ENCODE data around the gene NFATC3.

Gene NFATC3

GRCh38 chr16:68190736-68191510 is 105.8 kb downstream of the NFATC3 start:
- no peak for DNase-seq (ENCODE audit: low read depth)

- no peak for DNase-seq (ENCODE audit: low read depth)
These were observed 109.1 kb downstream of the NFATC3 start for GRCh38 chr16:68194251-68194650.

DNA sequence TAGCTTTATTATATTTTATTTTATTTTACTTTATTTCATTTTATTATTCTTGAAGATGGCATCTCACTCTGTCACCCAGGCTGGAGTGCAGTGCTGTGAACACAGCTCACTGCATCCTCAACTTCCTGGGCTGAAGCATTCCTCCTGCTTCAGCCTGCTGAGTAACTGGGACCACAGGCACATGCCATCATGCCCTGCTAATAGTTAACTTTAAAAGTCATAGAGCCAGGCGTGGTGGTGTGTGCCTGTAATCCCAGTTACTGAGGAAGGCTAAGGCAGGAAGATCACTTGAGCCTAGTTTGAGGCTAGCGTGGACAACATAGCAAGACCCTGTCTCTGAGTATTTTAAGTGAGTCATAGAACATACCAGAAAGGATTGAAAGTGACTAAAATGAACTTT is 112.1 kb downstream of the NFATC3 start:
- DNase-seq (ENCODE audit: low read depth) = peak; percentile 10

DNA sequence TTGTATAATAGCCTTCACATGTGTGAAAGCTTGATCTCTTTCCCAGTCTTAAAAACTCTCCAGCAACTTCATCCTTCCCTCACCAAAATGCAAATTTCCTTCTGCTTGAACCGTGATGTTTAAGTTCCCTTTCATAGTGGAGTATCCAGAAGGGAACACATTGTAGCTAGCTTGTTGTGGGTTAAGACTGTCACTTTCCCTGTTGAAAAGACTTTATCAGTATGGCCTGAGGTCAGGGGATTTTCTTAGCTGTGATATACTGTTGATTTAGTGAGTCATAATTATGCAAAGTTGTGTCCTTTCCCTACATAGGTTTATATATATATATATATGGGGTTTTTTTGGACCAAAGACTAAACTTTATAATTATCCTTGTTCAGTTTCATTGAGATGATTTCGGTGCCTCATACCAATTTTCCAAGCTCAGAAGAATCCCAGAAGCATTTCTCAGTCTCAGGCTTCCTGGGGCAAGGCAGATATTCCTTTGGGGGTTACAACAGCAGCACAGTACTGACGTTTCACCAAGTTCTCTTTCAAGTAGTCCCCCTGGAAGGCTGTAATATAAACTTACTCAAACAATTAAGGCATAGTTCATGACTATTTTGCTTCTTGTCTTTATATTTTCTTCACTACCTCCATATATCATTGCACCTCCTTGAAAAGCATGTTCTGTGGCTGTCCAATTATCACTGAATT is 115.1 kb downstream of the NFATC3 start:
- no peak for DNase-seq (ENCODE audit: low read depth)

GRCh38 chr16:68202091-68202519 is 116.9 kb downstream of the NFATC3 start:
- DNase-seq (ENCODE audit: low read depth) = no peak

GRCh38 chr16:68206245-68206644 is 121.1 kb downstream of the NFATC3 start:
- no peak for DNase-seq (ENCODE audit: low read depth)

- DNase-seq (ENCODE audit: low read depth) = no peak
These were observed 129.6 kb downstream of the NFATC3 start for GRCh38 chr16:68214726-68215125.

- DNase-seq (ENCODE audit: low read depth) = no peak
These were observed 130.1 kb downstream of the NFATC3 start for GRCh38 chr16:68215302-68215701.

DNA sequence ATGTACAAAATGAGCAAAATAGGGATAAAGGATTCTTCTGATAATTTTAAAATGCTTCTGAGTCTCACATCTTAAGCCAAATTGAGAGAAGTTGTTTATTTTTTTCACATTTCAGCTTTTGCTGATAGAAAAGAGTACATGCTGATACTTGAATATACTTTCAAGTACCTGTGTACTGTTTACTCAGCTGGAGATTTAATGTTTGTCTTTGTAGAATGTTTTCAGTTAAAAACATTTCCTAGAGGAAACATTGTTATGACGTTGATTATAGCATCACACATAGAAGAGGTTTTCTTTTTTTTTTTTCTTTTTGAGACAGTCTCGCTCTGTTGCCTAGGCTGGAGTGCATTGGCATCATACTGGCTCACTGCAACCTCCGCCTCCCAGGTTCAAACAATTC is 131.1 kb downstream of the NFATC3 start:
- DNase-seq (ENCODE audit: low read depth) = no peak

DNA sequence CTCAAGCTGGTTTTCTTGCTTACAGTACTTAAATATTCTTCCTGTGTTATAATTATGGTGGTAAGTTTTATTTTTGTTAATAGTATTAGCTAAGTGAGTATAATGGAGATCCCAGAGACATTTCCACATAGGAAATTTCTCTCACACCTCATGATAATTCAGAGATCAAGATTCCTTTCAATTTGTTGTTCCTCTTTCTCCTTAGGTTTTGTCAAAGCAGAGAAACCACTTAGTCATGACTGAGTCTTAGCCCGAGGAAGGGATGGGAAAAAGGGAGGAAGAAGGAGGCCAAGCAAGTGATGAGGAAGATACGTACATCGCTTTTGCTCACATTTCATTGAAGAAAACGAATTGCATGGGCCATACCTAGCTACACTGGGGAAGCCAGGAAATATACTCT is 132.3 kb downstream of the NFATC3 start:
- no peak for DNase-seq (ENCODE audit: low read depth)

GRCh38 chr16:68219725-68220351 is 134.7 kb downstream of the NFATC3 start:
- no peak for DNase-seq (ENCODE audit: low read depth)

- DNase-seq (ENCODE audit: low read depth) = no peak
These were observed 137.9 kb downstream of the NFATC3 start for GRCh38 chr16:68223072-68223471.

GRCh38 chr16:68226116-68226515 is 140.9 kb downstream of the NFATC3 start:
- no peak for DNase-seq (ENCODE audit: low read depth)

DNA sequence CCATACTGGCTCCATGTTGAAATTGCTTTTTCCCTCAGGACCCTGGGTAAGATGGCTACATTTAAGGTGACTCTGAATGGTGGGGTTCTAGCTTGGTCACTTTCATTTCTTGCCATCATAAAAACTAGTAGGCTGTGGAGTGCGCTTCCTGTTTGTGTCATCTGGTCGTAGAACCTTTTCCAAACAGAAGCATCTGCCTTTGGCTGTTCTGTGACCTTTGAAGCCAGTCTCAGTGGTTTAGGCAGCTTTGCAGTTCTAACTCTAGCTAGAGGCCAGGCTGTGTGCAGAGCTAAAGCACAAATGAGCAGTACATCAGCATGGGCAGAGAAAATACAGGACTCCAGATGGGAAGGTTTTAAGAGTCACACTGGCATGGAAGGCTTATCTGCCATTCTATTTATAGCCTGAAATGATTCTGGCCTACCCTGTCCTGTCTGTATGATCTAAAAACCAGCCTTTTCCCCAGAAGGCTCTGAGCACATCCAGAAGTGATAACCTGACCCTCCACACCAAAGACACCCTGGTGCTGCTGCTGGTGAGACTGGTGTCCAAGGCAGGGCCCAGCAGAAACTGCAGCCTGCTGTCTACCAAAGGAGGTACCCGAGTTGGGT is 142.1 kb downstream of the NFATC3 start:
- DNase-seq (ENCODE audit: low read depth) = no peak

DNA sequence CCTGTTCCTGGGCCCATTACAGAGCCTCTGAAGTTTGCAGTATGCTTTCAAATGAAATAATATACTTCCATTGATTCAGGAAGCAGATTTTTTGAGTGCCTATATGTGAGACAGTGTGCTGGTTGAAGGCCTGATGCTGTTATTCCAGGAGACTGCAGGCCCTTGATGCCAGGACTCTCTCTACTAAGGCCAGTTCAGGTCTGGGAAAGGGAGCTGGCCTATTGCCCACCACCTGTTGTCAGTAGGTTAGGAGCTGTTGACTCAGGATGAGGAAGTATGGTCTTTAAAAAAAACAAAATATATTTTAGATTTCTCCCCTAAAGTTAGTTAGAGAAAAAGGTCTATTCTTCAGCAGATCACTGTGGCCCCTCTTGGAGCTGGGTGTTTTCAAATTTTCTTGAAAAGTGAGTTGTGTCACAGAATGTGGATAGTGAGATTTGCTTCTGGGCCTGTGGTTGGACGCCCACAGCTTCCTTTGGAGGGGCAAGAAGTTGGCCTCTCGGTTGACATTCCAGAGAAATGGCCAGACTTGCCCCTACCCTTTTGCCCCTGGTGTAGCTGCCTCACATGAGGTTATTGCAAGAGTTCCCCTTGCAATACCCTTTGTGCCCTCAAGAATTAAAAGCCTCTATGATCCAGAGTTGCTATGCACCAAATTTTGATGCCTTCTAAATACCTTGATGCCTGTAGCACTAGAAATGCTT is 142.8 kb downstream of the NFATC3 start:
- no peak for DNase-seq (ENCODE audit: low read depth)

- no peak for DNase-seq (ENCODE audit: low read depth)
These were observed 143.5 kb downstream of the NFATC3 start for GRCh38 chr16:68228652-68229051.

- DNase-seq (ENCODE audit: low read depth) = peak; percentile 47
These were observed 144.4 kb downstream of the NFATC3 start for GRCh38 chr16:68229431-68230175.

- DNase-seq (ENCODE audit: low read depth) = no peak
These were observed 145.0 kb downstream of the NFATC3 start for GRCh38 chr16:68230176-68230571.

GRCh38 chr16:68230956-68231355 is 145.8 kb downstream of the NFATC3 start:
- no peak for DNase-seq (ENCODE audit: low read depth)

GRCh38 chr16:68231384-68232136 is 146.4 kb downstream of the NFATC3 start:
- DNase-seq (ENCODE audit: low read depth) = no peak

DNA sequence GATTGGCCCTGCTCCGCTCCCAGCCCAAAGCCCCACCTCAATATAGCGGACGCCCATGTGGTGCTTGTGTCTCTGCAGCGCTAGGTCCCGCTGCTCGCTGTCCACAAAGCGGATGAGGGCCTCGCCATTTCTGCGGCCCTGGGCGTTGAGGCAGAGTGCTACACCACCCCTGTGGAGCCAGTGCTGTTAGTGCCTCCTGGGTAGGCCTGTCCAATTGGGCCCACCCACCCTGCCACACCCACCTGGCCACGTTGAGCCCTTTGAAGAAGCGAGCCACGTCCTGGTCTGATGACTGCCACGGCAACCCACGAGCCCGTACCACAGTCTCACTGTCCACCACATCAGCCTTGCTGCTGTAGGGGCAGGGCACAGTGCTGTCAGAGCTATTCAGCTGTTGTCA is 147.2 kb downstream of the NFATC3 start:
- DNase-seq (ENCODE audit: low read depth) = no peak
